Stimulated activated CD4-positive, alpha-beta T cell treated with anti-CD3 and anti-CD28 coated beads, Interleukin-2, amount 100 ng/mL, for 4 hours (primary cell): Measurements from ENCODE around the gene TMPRSS9.

Experiments used
- DNase-seq: peaks from one replicate; pipeline ENCODE4 v3.0.0-alpha.2; 2020; ENCODE audit warnings: low read depth

Gene TMPRSS9

GRCh38 chr19:2329501-2329916, 30.6 kb upstream of the TMPRSS9 start:
- no peak for DNase-seq

GRCh38 chr19:2330255-2330631, 29.8 kb upstream of the TMPRSS9 start:
- DNase-seq: no peak

- DNase-seq: no peak
These were observed 29.3 kb upstream of the TMPRSS9 start for GRCh38 chr19:2330632-2331284.

- no peak for DNase-seq
These were observed 28.3 kb upstream of the TMPRSS9 start for GRCh38 chr19:2331601-2332246.

- no peak for DNase-seq
These were observed 27.6 kb upstream of the TMPRSS9 start for GRCh38 chr19:2332341-2333026.

GRCh38 chr19:2333027-2333806, 26.8 kb upstream of the TMPRSS9 start:
- DNase-seq: no peak

GRCh38 chr19:2333807-2334211, 26.3 kb upstream of the TMPRSS9 start:
- no peak for DNase-seq

GRCh38 chr19:2334426-2334825, 25.6 kb upstream of the TMPRSS9 start:
- DNase-seq: no peak

- DNase-seq: no peak
These were observed 24.8 kb upstream of the TMPRSS9 start for GRCh38 chr19:2334986-2335846.

- DNase-seq: no peak
These were observed 24.2 kb upstream of the TMPRSS9 start for GRCh38 chr19:2335848-2336247.

- DNase-seq: no peak
These were observed 23.3 kb upstream of the TMPRSS9 start for GRCh38 chr19:2336528-2337328.

- no peak for DNase-seq
These were observed 22.7 kb upstream of the TMPRSS9 start for GRCh38 chr19:2337329-2337707.

GRCh38 chr19:2338055-2338615, 21.9 kb upstream of the TMPRSS9 start:
- DNase-seq: no peak

GRCh38 chr19:2338751-2339643, 21.1 kb upstream of the TMPRSS9 start:
- no peak for DNase-seq

- no peak for DNase-seq
These were observed 20.3 kb upstream of the TMPRSS9 start for GRCh38 chr19:2339644-2340310.

- DNase-seq: no peak
These were observed 19.4 kb upstream of the TMPRSS9 start for GRCh38 chr19:2340496-2341243.

GRCh38 chr19:2341244-2341751, 18.8 kb upstream of the TMPRSS9 start:
- DNase-seq: no peak

GRCh38 chr19:2341982-2342381, 18.1 kb upstream of the TMPRSS9 start:
- no peak for DNase-seq
